Skeletal muscle satellite cell (primary cell): ENCODE measurements around the gene VAV1.
"Not testable (repeated sequence)": the region's sequence is repeated elsewhere in the genome, so short reads cannot be mapped to it uniquely, and the experiment has no call there.

Source experiments
- H3K27me3 ChIP-seq: 2 replicates; pipeline ENCODE4 v1.7.0; 2013; ENCODE audit warnings: low read length; ENCODE audit not compliant: control insufficient read depth, insufficient read depth
- H3K36me3 ChIP-seq: 2 replicates; pipeline ENCODE4 v1.7.0; 2013; ENCODE audit warnings: mild to moderate bottlenecking, control low read depth, low read length; ENCODE audit not compliant: insufficient read depth
- H3K4me1 ChIP-seq: 2 replicates; pipeline ENCODE4 v1.7.0; 2013; ENCODE audit warnings: low read length; ENCODE audit not compliant: control insufficient read depth, insufficient read depth
- H3K4me2 ChIP-seq: 2 replicates; pipeline ENCODE4 v1.7.0; 2013; ENCODE audit warnings: mild to moderate bottlenecking, low read length
- H3K4me3 ChIP-seq: 2 replicates; pipeline ENCODE4 v1.7.0; 2013; ENCODE audit warnings: low read length
- H3K9ac ChIP-seq: 2 replicates; pipeline ENCODE4 v1.7.0; 2013; ENCODE audit warnings: mild to moderate bottlenecking, low read depth, low read length, moderate library complexity
- H3K9me3 ChIP-seq: replicated peaks from 2 replicates; pipeline ENCODE4 v1.7.0; 2013; ENCODE audit warnings: mild to moderate bottlenecking, control low read depth, low read length

The VAV1 gene

DNA sequence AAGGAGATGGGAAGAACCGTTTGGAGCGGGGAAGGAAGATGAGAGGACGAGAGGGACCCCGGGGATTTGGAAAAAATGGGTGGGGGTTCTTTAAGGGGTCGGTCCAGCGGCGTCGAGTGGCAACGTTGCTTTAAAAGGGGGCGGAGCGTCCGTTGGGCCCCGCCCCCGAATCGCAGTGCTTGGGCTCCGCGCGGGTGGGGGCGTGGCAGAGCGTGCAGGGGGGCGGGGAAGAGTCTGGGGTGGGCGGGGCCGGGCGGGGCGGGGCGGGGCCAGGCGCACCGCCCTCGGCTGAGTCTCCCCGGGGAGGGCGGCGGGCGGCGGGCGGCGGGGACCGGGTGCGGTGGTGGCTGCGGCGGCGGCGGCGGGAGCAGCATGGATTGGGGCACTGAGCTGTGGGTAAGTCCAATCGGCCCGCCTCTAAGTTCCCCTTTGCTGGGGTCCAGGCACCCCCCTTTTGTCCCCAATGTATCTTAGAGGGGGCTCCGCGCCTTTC is 33.1 kb upstream of the VAV1 start, which contains the start of gene TRIP10:
TRIP10 (plus strand) TSS at position 291 of the 493 bp plus-strand sequence; CDS start at position 373, 82 bp downstream.
- H3K36me3 ChIP-seq = peaks cover 17% of the 10 kb centered on the region
- peak within 1 kb of the TSS; percentile 85 for H3K9ac ChIP-seq
- no peaks in the 10 kb centered on the region for H3K9me3 ChIP-seq
- H3K4me1 ChIP-seq = peaks cover 43% of the 10 kb centered on the region
- H3K4me3 ChIP-seq = peak within 1 kb of the TSS; percentile 88
- peak within 1 kb of the TSS; percentile 89 for H3K4me2 ChIP-seq
- H3K27me3 ChIP-seq = no peaks in the 10 kb centered on the region

DNA sequence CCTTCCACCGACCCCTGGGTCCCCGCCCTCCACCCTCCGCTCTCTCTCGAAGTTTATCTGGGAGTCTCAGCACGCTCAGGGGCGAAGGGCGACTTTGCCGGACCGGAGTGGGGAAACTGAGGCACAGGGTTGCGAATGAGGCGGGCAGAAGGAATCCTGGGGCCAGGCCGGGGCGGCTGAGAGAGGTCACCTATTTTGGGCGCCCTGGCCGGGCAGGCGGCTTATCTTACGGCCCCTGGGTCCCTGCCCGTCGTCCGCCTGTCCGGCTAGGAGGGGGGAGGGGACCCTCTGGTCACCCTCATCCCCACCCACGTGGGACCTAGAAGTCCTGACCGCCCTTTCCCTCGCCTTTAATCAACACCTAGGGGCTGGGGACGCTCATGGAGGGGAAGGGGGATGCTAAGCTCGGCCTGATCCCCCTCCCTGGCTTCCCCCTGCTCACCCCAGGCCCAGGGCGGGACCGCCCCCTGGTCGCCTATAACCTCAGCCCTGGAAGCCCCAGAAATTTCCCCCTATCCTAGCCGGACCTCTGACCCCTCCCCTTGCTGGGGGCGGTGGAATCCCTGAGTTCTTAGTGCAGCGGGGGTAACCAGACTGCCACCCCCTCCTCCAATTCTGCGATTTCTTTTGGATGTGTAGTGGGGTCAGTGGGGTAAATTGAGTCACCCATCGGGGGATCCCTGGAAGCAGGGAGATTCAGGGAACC is 32.5 kb upstream of the VAV1 start:
- Histone ChIP-seq H3K9ac (peak overlapping the region; percentile 85), H3K4me3 (peak overlapping the region; percentile 88), H3K4me2 (peak overlapping the region; percentile 89), H3K4me1 (peaks cover 49% of the 10 kb centered on the region), H3K27me3 (no peaks in the 10 kb centered on the region), H3K36me3 (peaks cover 17% of the 10 kb centered on the region), H3K9me3 (no peaks in the 10 kb centered on the region)

DNA sequence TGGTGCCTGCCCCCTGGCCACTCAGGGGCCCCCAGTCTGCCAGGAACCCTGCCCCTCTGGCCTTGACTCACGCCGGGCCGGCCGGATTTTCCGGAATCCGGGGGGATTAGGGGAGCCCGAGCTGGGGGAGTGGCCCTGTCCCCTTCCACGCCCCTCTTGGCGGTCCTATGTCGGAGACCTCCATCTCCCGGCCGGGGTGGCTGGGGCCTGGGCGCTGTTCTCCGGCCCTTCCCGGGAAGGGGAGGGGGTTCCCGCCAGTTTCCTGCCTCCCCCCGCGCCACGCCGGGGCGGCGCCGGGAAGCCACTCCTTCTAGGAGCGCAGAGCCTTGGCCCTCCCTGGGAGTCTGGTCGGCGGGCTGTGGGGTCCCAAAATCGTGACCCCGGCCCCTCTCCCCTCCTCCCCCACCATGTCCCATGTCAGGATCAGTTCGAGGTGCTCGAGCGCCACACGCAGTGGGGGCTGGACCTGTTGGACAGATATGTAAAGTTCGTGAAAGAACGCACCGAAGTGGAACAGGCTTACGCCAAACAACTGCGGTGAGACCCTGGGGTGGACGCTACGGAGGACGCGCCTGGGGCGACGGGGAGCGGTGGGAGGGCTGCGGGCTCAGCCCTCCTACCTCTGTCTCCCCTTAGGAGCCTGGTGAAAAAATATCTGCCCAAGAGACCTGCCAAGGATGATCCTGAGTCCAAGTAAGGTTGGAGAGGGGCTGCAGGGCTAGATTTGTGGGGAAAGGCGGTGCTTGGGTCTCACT is 31.7 kb upstream of the VAV1 start:
- Histone ChIP-seq H3K4me3 (peak overlapping the region; percentile 88), H3K36me3 (peaks cover 20% of the 10 kb centered on the region), H3K9ac (peak overlapping the region; percentile 85), H3K27me3 (no peaks in the 10 kb centered on the region), H3K4me2 (peak overlapping the region; percentile 89), H3K4me1 (peaks cover 50% of the 10 kb centered on the region), H3K9me3 (no peaks in the 10 kb centered on the region)

DNA sequence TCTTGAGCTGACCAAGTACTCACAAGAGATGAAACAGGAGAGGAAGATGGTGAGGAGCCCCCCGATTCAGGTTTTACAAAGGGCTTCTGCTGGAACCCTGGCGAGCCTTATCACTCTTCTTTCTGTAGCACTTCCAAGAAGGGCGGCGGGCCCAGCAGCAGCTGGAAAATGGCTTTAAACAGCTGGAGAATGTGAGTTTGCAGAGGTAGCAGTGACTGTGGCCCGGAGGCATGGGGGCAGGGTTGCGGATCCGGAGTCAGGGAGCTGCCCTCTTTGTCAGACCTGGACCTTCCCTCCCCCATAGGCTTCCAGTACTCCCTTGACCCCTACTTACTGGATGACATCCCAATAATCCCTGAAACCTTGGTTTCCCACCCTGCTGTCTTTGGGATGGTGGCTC is 29.4 kb upstream of the VAV1 start:
- Histone ChIP-seq H3K27me3 (no peaks in the 10 kb centered on the region), H3K4me2 (no peak overlapping the region), H3K4me1 (peaks cover 41% of the 10 kb centered on the region), H3K9me3 (no peaks in the 10 kb centered on the region), H3K4me3 (no peak overlapping the region), H3K9ac (no peak overlapping the region), H3K36me3 (peaks cover 42% of the 10 kb centered on the region)

DNA sequence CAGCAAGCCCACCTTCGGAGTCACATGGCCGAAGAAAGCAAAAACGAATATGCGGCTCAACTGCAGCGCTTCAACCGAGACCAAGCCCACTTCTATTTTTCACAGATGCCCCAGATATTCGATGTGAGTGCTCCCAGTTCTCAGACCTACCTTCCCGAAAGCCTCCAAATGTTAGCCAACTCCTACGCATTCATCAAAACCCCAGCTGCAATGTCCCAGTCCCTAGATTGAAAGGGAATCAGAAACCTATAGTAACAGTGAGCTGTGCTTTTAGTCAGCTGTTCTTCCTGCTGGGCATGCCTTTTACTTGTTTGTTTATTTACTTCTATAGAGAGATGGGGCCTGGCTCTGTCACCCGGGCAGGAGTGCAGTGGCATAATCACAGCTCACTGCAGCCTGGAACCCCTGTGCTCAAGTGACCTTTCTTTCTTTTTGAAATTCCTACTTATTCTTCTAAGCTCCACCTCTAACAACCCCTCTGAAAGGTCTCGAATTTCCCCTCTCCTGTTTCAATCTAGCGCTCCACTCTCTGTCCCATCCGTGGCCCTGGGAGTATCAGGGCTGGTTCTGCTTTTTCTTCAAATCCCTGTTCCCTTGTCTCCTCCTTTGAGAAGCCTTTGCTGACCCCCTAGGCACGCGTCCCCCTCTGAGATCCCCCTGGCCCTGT is 28.7 kb upstream of the VAV1 start:
- H3K36me3 ChIP-seq = peaks cover 49% of the 10 kb centered on the region
- H3K4me3 ChIP-seq = peak overlapping the region; percentile 54
- peak overlapping the region; percentile 75 for H3K4me2 ChIP-seq
- H3K4me1 ChIP-seq = peaks cover 34% of the 10 kb centered on the region
- H3K9me3 ChIP-seq = no peaks in the 10 kb centered on the region
- H3K27me3 ChIP-seq = no peaks in the 10 kb centered on the region
- H3K9ac ChIP-seq = peak overlapping the region; percentile 33

DNA sequence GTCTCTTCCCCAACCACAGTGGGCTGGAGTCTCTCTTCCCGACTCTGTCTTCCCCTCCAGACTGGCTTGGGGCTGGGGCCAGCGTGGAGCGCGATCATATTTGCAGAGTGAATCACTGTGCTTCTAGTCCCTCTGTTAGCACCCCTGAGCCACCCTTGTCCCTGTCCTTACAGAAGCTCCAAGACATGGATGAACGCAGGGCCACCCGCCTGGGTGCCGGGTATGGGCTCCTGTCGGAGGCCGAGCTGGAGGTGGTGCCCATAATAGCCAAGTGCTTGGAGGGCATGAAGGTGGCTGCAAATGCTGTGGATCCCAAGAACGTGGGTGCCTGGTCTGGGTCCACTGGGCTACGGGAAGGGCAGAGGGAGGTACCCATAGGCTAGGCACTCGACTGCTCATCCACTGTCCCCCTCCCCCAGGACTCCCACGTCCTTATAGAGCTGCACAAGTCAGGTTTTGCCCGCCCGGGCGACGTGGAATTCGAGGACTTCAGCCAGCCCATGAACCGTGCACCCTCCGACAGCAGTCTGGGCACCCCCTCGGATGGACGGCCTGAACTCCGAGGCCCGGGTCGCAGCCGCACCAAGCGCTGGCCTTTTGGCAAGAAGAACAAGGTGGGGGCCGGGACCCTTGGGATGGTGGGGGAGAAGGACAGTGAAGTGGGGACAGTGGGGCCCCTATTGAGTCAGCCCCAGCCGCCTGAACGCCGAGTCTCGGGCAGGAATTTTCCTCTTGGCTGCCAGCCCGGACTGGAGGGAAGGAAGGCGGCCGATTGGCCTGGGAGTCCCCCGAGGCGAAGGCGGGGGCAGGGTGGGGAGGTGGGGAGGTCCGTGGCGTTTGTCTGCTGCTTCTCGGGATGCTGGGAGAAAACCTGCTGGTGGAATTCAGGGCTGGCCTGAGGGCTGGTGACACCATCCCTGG is 27.9 kb upstream of the VAV1 start:
- H3K9ac ChIP-seq = peak overlapping the region; percentile 33
- H3K4me3 ChIP-seq = peak overlapping the region; percentile 54

DNA sequence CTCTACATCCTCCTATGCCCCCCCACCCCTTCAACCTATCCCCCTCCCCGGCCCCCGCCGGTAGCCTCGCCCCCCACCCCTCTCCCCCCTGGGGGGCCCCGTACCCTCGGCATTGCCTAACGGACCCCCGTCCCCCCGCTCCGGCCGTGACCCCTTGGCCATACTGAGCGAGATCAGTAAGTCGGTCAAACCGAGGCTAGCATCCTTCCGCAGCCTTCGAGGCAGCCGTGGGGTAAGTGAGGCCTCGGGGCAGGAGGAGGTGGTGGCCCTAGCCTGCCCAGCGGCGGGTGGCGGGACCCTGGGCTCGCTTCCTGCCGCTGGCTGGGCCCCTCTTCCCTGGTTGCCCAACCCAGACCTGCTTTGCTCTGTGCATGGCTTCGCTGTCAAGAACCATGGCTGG is 26.5 kb upstream of the VAV1 start:
- Histone ChIP-seq H3K4me1 (peaks cover 29% of the 10 kb centered on the region), H3K36me3 (peaks cover 64% of the 10 kb centered on the region), H3K4me2 (no peak overlapping the region), H3K9me3 (no peaks in the 10 kb centered on the region), H3K27me3 (no peaks in the 10 kb centered on the region), H3K4me3 (no peak overlapping the region), H3K9ac (no peak overlapping the region)

More for the DNA sequence above, 27.9 kb upstream of the VAV1 start:
- H3K4me2 ChIP-seq = peak overlapping the region; percentile 75
- peaks cover 29% of the 10 kb centered on the region for H3K4me1 ChIP-seq
- no peaks in the 10 kb centered on the region for H3K27me3 ChIP-seq
- H3K9me3 ChIP-seq = no peaks in the 10 kb centered on the region
- H3K36me3 ChIP-seq = peaks cover 56% of the 10 kb centered on the region

DNA sequence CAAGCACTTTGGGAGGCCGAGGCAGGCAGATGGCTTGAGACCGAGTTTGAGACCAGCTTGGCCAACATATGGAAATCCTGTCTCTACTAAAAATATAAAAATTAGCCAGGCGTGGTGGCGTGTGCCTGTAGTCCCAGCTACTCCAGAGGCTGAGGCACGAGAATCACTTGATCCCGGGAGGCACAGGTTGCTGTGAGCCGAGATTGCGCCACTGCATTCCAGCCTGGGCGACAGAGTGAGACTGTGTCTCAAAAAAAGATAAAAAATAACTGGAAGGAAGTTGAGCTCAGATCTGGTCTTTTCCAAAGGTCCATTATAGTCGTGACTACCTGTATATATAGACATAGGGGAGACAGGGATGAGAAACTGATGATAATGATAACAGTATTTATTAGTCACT is 24.0 kb upstream of the VAV1 start:
- H3K27me3 ChIP-seq, H3K9me3 ChIP-seq, H3K4me3 ChIP-seq, H3K4me2 ChIP-seq, H3K9ac ChIP-seq: not testable (repeated sequence)
- H3K4me1 ChIP-seq = peaks cover 30% of the 10 kb centered on the region
- peaks cover 71% of the 10 kb centered on the region for H3K36me3 ChIP-seq

DNA sequence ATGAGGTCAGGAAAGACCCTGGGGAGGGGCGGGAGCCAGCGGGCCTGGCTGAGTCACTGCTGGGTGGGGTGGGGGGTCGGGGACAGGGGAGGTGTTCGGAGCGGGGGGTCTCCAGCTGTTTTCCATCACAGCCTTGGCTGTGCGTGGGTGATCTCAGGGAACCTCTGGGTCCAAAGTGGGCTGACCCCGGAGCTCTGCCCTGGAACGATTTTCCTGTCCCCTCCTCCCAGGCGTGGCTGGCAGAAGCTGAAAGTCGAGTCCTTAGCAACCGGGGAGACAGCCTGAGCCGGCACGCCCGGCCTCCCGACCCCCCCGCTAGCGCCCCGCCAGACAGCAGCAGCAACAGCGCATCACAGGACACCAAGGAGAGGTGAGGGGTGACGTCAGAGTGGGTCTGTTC is 22.4 kb upstream of the VAV1 start:
- Histone ChIP-seq H3K9me3 (no peaks in the 10 kb centered on the region), H3K36me3 (peaks cover 62% of the 10 kb centered on the region), H3K4me1 (peaks cover 16% of the 10 kb centered on the region), H3K9ac (no peak overlapping the region), H3K4me2 (no peak overlapping the region), H3K4me3 (no peak overlapping the region), H3K27me3 (no peaks in the 10 kb centered on the region)

DNA sequence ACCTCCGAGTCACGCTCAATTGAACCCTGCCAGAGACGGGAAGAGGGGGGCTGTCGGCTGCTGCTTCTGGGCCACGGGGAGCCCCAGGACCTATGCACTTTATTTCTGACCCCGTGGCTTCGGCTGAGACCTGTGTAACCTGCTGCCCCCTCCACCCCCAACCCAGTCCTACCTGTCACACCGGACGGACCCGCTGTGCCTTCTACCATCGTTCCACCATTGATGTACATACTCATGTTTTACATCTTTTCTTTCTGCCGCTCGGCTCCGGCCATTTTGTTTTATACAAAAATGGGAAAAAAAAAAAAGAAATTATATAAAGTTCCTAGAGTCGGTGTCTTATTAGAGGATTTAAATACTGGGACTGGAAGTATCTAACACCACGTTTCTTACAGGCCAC is 21.3 kb upstream of the VAV1 start:
- Histone ChIP-seq H3K9ac (no peak overlapping the region), H3K36me3 (peaks cover 55% of the 10 kb centered on the region), H3K4me2 (no peak overlapping the region), H3K9me3 (no peaks in the 10 kb centered on the region), H3K27me3 (no peaks in the 10 kb centered on the region), H3K4me1 (peaks cover 9% of the 10 kb centered on the region), H3K4me3 (no peak overlapping the region)
